ENCODE data around the gene CELF2.

CELF2 gene

DNA sequence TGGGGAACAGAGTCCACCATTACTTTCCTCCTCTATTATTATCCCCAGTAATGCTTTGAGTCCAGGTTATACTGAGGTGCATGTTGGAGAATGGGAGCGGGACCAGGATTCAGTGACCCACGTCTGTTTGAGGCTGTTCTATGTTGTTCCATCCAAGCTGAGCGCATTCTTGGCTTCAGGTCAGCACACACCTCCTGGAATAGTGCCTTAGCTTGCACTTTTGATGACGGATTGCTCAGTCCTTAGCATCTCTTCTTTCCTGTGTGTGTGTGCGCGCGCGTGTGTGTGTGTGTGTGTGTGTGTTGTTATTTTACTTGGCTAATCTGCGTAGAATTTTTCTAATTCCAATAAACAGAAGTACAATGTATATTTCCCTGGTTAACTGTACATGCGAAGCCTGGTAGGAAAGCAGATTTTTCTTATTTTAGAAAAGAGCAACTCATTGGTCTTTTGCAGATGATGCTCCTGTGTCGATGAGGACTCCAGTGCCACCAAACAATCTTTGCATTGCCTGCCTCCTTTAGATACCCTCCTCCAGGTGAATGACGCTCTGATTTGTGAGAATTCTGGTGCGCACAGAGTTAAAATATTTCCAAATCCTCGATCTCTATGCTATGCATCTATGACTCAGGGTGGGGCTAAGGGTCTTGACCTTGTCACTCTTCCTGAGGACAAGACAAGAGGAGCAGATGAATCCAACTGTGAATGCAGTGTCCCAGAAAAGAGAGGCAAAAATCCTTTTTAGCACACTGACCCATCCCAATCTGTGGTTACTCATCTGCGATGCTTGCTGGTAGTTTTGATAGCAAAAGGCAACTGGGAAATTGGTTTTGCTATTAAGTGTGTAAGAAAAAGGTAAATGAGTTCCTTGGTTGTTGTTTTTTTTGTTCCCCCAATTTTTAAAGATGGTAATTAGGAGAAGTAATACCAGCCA lies 13.3 kb upstream of the CELF2 start:
- DNase-seq = no peak

DNA sequence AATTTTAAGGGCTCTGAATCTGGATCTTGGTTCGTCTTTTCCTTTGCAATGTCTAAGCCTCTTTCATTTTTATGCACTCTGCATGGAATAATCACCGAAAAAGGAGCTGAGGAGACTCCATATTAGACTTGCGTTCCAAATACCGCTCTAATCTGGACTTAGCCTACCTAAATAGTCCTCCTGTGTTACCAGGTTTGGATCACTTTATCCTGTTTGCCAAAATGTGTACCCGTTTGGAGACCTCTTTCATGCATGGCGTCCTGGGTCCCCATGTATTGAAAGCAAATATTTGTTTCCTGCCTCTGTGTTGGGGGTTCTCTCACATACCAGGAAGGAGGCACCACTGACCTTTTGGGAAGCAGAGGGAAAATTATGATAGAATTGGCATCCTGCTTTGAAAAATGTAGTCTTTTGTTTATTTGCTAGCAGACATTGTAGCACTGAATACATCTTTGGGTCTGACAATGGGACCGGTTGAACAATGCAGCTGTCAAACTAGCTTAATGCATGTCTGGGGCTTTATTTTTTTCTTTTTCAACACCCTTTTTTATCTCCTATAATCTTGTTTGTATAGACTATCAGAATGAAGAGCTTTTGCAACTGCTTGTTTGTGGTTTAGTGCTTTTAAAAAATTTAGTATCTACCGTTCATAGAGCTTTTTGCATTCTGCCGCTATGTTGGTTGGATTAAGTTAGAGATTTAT lies 11.8 kb upstream of the CELF2 start:
- no peak for DNase-seq

DNA sequence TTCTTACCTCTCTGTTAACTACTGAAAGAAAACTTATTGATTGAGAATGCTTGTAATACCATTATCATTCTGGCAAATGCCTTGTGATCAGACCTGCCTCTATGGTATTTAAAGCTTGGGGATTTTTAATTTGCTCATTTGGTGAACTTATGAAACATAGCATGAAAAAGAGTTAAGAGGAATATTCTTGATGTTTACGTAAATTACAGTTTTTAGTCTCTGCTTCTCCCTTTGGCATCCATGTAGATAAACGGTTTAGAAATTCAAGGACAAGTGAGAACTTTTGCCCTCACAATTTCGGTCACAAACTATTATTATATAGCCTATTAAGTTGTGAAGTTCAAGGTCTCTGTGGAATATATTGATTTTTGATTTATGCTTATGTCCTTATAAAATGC lies 11.2 kb upstream of the CELF2 start:
- no peak for DNase-seq

DNA sequence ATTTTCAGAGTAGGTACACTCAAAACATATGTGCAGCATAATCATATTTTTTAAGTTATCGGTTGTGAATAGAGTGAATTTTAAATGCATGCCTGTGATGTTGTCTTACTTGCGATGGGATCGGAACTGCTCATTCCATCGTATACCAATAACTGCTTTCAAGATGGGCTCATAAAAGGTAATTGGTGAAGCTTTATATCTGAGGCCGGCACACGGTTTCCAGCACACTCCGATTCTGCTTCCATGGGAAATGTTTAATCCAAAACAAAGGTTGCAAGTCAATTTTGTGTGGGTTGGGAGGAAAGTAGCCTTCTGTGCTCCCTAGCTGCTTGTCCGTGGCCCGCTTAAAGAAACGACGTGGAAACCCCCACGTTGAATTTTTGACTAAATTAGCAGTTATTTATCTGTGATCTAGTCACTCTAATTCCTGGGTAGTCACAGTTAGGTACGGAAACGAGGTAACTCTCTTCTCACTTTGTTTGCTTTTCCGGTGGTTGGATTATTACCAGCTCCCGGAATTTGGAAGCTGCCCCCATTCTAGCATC lies 10.1 kb upstream of the CELF2 start:
- DNase-seq = no peak

DNA sequence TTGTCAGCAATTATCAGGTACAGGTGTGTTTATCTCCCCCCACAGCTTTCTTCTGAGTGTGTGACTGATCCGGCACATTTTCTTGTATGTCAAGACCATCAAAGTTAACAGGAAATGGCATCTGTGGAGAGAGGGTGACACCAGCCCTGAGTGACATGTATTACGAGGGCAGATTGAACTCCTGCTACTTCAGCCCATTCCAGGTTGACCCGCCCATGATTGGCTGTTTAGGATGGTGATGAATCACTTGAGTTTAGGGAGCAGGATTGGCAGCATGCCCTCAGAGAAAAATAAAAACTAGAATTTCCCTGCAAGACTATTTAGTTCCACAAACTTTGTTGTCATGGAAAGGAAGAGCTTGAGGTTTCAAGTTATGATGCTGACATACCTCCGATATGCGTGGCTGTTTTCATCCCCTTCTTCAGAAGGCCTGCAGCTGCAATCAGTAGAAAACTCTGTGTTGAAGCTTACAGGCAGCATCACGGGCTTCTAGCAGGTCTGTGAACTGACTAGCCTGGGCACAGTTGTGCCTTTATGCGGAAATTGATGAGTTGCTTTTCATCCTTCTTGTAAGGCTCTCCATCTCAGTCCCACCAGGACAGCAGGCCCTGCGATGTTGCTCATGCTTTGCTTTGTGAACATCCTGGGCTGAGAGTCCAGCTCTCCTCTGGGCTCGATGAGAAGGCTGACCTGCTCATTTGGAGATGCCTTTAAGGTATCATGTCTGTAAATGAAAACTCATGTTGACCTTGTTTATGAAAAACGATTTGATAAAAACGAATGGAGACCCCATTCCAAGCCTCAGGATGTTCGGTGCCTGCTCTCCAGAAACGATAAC lies 8.0 kb upstream of the CELF2 start:
- no peak for DNase-seq

DNA sequence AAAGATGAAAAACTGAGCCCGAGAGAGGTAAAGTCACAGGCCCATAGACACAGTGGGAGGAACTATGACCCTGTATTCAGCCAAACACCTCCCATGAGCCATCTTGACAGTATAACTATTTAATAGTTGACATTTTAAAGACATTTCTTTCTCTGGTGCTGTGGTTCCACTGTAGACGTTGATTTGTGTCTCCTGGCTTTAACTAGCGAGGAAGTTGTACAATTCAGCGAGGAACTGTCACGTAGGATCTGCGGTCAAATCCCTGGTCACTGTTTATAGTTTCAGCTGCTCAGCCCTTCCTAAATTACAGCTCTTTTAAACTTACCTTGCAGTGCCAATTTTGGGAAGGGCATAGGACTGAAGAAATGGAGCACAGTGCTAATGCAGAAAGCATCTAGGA lies 7.1 kb upstream of the CELF2 start:
- no peak for DNase-seq

DNA sequence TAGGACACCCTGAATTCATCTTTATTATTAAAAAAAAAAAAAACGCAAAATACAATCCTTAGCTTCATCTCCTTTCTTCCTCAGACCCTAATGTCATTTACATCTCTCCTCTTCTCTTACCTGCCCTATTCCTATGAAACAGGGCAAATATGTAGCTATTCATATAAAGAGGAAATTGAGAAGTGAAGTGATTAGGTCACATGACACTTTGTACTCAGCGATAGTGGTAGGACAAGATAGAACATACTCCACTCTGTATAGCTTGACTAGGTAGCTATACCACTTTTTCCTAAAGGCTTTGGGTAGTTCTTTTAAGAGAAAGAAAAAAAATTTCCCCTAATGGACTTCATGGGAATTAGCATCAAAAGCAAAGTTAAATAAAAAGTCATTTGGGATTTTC lies 6.2 kb upstream of the CELF2 start:
- no peak for DNase-seq

DNA sequence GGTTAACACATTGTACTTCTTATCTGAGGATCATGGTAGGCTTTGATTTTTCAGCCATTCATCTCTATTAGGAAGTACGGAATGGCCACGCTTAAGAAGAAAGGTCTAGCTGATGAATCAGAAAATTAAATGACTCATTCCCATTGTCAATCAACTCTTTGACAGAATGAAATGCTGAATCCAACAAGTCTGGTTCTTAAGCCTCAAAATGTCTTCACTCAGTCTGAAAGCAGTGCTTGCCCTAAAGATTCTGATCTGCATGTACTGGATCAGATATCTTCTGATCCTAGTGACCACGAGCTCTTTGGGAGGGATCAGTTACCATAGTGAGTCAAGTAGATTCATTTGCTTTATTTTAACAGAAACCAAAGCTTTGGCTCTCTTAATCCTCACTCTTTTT lies 5.7 kb upstream of the CELF2 start:
- no peak for DNase-seq

DNA sequence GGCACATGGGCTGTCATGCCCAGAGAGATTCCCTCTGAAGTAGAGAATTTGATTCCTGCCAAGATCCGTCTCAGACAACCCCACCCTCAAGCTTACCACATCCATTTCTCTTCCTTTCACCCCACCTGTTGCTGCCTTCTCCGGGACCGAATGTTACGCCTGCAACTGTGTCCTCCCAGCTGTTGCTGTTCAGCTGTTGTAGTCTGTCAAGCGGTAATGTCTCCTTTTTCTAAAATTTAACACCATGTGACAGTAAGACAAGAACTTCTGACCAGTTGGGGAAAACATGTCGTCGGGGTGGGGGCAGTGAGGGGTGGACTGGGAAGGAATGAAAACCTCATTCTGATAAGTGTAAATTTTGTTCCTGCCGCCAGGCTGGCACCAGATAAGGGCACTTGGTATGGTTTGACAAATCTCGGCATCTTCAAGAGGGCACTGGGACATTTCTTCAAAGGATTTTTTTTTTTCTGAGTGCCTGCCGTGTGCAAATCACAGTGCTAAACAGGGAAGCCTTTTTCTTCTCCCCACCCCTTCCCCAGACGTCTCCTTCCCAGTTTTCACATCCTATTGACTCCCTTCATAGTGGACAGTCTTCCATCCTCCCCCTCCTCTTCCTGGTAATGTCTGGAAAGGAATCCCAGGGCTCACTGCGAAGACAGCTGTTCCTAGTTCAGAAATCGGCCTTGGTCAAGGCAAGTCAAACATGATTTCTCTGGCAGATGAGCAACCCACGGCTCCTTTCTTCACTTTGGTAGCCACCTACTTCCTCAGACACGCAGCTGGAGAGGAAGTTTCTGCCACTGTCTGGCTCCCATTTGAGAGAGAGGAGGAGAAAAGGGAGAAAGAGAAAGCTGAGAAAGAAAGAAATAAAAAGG lies 5.0 kb upstream of the CELF2 start:
- DNase-seq = no peak

DNA sequence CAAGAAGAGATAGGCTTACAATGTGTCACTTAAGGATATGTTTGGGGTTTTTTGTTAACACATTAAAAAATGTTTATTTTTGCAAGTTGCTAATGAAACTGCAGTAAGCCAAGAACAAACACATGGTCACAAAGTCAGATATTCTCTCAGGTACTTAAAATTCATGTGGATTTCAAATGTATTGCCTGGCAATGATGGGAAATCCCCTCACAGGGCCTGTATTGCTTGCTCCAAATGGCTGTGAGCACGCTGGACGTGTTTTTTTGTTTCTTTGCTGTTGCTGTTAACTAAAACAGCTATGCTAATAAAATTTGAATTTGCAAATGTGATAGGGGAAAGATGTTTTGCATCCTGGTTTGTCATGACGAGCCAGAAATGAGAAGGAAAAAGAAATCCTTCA lies 3.8 kb upstream of the CELF2 start:
- DNase-seq = no peak

DNA sequence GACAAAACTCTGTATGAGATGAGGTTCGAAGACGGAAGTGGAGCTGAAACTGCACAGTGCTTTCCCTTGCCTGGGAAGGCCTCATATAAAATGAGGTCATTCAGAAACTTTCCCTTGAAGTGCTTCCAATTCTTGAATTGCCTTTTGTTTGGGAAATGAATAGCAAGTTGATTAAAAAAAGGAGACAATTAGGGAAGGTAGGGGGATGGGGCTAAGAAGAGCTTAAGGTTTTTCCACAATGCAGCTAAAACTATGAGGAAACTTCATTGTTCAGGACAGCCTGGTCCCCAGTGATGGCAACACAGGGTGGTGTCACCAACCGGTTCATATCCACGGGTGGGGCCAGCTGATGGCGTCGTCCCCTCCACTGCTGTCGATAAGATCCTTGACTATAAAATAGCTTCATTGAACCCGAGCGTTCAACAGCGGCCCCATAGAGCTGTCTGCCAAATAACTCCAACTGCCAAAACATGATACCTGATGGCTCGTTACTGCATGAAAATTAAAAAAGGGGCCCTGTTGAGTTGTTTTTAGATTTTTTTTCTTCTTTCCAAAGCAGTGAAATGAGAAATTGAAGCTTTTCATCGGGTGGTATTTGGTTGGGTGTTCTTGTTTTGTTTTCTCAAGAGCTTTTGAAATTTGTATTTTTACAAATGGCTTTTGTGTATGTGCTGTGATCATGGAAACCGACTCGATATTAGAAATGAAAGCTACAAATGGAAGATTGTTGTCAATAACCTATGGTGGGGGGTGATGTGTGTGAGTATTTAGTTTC lies 2.8 kb upstream of the CELF2 start:
- no peak for DNase-seq

DNA sequence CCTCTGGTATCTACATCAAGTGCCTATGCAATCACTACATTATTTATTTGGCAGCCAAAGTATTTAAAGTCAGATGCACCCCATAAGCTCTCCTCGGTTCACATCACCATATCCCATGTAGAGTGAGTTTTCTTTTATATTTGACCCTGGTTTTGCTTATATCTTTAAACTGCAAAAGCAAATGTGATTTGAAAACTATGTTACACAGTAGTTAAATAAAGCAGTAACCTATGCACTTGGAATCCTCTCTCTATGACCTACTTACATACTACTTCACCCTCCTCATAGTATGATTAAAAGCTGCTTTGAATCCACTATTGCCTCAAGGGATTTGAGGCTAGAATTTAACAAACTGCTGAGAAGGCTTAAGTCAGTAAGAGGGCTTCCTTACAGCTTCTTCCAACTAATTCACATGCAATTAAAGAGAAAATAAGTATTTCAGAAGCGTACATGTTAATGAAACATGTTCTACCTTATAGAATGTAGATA lies 2.2 kb upstream of the CELF2 start:
- DNase-seq = no peak

DNA sequence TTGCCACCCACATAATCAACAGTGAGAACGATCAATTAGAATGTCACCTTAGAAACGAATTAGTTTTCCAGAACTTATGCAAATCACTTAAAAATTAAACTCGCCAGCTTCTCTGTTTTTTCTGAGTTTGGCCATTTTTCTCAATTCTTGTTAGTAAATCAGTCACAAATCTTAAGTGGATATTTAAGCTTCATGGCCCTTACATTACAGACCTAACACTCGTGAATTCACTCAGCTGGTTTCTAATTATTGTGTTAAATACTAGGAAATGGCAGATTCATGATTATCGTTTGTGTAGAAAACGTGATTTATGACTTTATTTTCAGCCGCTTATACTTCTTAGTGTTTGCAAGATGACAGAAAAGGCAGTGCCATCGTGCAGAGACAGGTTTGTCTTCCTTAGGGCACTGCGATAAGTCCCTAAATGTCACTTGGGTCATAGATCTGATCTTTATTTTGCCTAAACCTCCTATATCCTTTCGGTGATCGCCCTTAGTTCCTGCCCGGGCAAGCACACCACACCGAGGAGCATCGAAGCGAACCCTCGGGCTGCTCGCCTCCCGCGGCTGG lies 587 bp upstream of the CELF2 start:
- DNase-seq = no peak

DNA sequence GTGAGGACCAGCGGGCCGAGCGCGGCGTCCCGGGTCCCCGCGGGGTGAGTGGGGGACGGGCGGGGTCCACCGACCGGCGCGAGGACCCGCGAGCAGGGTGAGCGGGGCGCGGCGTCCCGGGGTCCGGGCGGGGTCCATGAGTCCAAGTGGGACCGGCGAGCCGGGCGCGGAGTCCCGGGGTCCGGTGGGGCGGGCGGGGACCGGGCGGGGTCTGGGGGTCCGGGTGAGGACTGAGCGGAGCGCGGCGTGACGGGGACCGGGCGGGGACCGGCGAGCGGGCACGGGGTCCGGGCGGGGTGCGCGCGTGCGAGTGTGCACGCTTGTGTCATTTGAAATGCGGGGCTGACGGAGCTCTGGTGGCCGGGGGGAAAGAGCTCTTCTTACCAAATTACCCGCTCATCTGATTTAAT lies 765 bp downstream of the CELF2 start:
- no peak for DNase-seq

DNA sequence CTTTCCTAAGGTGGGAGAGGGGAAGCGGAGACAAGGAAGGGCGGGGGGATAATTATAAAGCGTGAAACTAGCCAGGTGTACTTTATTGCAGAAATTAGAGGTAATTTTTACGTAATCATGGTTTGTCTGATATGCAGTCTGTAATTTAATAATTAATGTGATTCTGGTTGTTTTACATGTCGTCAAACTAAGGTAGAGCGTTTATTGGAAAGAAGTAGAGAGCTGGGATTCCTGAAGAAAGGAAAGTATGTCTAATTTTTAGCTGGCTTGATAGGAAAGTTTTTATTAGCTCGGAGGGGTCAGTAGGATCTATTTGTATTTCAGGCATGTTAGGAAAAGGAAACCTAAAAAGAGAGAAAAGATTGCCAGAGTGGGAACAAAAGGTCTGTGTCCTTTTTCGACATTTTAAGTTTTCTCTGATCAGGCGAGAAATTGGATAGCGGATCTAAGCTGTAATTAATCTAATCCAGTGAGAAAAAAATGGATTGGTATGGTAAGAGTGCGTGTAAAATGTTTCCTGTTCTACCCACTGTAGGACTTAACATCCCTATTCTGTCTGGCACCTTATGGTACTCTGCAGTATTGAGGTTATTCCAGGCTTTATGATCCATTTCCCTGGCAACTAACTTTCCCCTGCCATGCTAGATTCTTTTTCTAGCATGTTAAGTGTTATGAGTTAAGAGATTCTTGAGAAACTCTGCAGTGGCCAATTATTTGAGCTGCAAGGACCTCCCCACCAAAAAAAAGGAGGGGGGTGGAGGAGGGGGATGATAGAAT lies 1.4 kb downstream of the CELF2 start:
- DNase-seq = no peak

DNA sequence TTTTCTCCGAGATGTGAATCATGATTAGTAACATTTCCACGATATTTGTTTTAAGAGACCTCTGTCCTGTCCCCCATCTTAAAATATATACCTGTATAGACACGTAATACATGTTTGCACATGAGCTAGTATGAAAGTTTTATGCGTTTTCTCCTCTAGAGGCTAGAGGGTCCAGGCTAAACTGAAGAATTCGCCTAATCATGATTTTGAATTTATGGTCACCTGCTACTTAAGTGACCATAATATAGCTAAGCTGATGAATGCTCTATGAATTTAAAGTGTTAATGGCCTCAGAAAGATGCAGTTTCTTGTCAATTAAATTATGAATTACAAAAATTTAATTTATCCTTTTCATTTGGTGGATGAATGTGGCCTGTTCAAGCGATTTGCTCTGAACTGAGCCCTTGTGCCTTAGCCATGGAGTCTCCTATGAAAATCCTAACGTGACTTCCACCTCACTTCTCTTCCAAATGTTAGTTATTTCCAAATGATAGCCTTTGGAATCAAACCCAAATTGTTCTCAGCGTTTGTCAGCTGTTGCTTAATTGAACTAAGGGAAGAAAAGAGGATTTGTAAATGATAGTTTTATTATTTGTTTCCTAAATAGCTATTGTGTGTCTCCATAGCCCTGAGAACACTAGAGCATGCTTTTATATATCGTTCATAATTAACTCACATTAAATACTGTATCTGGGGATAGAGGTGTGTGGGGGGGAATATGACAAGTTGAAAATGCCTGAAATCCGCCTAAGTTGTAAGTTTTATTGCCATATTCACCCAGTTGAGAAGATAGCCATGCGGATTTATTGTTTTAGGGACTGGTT lies 2.3 kb downstream of the CELF2 start:
- no peak for DNase-seq

DNA sequence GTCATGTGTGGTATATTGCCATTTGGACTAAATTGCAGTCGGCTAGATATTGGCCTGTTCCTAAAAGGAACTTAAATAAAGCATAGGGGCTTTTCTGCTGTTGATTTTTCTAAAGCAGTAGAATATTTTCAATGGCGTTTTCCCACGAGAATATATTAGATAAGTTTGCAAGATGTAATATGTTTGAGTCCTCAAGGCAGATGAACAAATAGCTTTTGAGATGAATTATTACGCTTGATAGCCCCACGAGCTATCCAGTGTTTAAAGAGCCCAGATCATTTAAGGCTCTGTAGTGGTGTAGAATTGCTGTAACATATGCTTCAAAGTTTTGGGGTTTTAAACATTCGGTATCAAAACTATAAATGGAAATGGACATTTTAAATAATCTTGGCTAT lies 2.9 kb downstream of the CELF2 start:
- DNase-seq = no peak

DNA sequence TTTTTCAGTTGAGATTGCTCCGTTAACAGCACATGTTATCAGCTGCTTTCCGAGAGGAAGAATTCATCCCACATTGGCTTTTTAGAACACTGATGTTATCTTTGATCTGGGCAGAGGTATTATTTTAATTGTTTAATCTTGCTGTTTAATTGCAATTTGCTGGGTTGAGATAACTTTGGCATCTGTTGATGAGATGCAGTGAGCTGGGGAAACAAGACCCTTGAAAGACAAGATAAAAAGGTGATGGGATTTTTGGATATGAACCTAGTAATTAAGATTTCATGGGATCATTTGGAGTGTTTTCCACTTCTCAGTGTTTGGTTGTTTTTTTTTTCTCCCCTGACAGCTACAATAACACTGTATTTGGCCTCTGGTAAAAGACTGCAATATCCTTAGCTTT lies 4.5 kb downstream of the CELF2 start:
- DNase-seq = no peak
